AG08395 (cell line): ENCODE data around the gene ZNF394.
A peak's percentile ranks its signal among the peaks of the same experiment; 100 is the strongest.
"Not testable (repeated sequence)": the region's sequence is repeated elsewhere in the genome, so short reads cannot be mapped to it uniquely, and the experiment has no call there.

Source experiments
- DNase-seq: peaks from one replicate; pipeline ENCODE4 v3.0.0; 2012; ENCODE audit warnings: mixed read lengths, low spot score

ZNF394 gene

GRCh38 chr7:99499721-99500636 is at the start of gene ZNF394:
Gene ZNF394, minus strand, starts transcription at chr7:99500281. Its CDS starts 188 bp downstream, at chr7:99500093.
- peak; percentile 90 for DNase-seq

GRCh38 chr7:99549545-99549944 is 49.5 kb upstream of the ZNF394 start:
- DNase-seq: not testable (repeated sequence)

- not testable (repeated sequence) for DNase-seq
These were observed 45.2 kb upstream of the ZNF394 start for GRCh38 chr7:99545308-99545707.

GRCh38 chr7:99543916-99544315 is 43.8 kb upstream of the ZNF394 start:
- DNase-seq: no peak

- no peak for DNase-seq
These were observed 43.1 kb upstream of the ZNF394 start for GRCh38 chr7:99543081-99543671.

GRCh38 chr7:99541212-99541611 is 41.1 kb upstream of the ZNF394 start:
- DNase-seq: no peak

- DNase-seq: no peak
These were observed 40.5 kb upstream of the ZNF394 start for GRCh38 chr7:99540542-99540941.

GRCh38 chr7:99539213-99539811 is 39.2 kb upstream of the ZNF394 start:
- DNase-seq: no peak

- DNase-seq: no peak
These were observed 35.6 kb upstream of the ZNF394 start for GRCh38 chr7:99535667-99536066.

GRCh38 chr7:99531354-99531765 is 31.3 kb upstream of the ZNF394 start:
- DNase-seq: no peak

GRCh38 chr7:99525713-99526440 is 25.8 kb upstream of the ZNF394 start:
- DNase-seq: no peak

GRCh38 chr7:99521399-99521798 is 21.3 kb upstream of the ZNF394 start:
- no peak for DNase-seq

- peak; percentile 18 for DNase-seq
These were observed 14.0 kb upstream of the ZNF394 start for GRCh38 chr7:99514050-99514449.

- DNase-seq: no peak
These were observed 5.2 kb upstream of the ZNF394 start for GRCh38 chr7:99505324-99505662.

GRCh38 chr7:99504603-99505323 is 4.7 kb upstream of the ZNF394 start, which contains the start of gene ZKSCAN5:
Gene ZKSCAN5, plus strand, starts transcription at chr7:99504662. Its CDS starts 1,383 bp downstream, at chr7:99506045.
- DNase-seq: peak; percentile 97

GRCh38 chr7:99504281-99504602 is 4.2 kb upstream of the ZNF394 start:
- peak; percentile 97 for DNase-seq

- not testable (repeated sequence) for DNase-seq
These were observed 1.2 kb upstream of the ZNF394 start for GRCh38 chr7:99501236-99501635.

- no peak for DNase-seq
These were observed 542 bp upstream of the ZNF394 start for GRCh38 chr7:99500637-99501009.

GRCh38 chr7:99499371-99499720 is 735 bp downstream of the ZNF394 start:
- DNase-seq: peak; percentile 11

GRCh38 chr7:99498546-99498944 is 1.5 kb downstream of the ZNF394 start:
- no peak for DNase-seq

GRCh38 chr7:99497766-99498545 is 2.1 kb downstream of the ZNF394 start:
- DNase-seq: no peak
